A549 (cell line): ENCODE measurements around the gene OSGIN1. TPM values are rescaled to one million over a fixed set of nuclear protein-coding genes. Genes with fewer than 3 reads are reported as not detected.

Experiments used
- ATAC-seq, 2 experiments: fragments of 200-7000 bp in 1 of 2; fragments of >200 bp in 1 of 2; cut with Nextera tagmentation in 1 of 2; cut with Tn5 transposase in 1 of 2; 3 replicates each; pipeline versions ENCODE4 v1.8.0 to v1.9.1; 2018 to 2020; ENCODE audit warnings: mild to moderate bottlenecking in 1 of 2, moderate library complexity in 1 of 2
- CTCF ChIA-PET: fragments of 300-600 bp; sonication (Branson Sonifier 250); formaldehyde crosslinking; extraction: SDS; loops from one replicate; lab custom pipeline; 2021; ENCODE audit warnings: antibody characterized with exemption, inconsistent platforms; lab: Yijun Ruan, JAX
- POLR2A ChIA-PET: fragments of 350-600 bp; formaldehyde crosslinking; extraction: SDS; loops from one replicate; lab custom pipeline; 2021; ENCODE audit warnings: antibody characterized with exemption, inconsistent platforms; lab: Yijun Ruan, JAX
- DNase-seq, 2 experiments: peaks; one replicate each; pipeline versions ENCODE4 v3.0.0 to v3.0.0-alpha.2; 2011 to 2016; ENCODE audit warnings: low read depth in 1 of 2, low spot score in 1 of 2
- FAIRE-seq: peaks from 2 replicates; lab custom pipeline; 2011; peaks lifted over from hg19 to GRCh38; lab: Jason Lieb, UNC
- H3K27ac ChIP-seq, 2 experiments: fragments of >200 bp; sonication (Bioruptor Twin); formaldehyde crosslinking; 3 replicates each; pipeline ENCODE4 v1.5.1; 2016 to 2017
- H3K4me1 ChIP-seq: fragments of >200 bp; sonication (Bioruptor Twin); formaldehyde crosslinking; 3 replicates; pipeline ENCODE4 v1.6.1; 2016
- H3K4me2 ChIP-seq: fragments of >200 bp; sonication (Bioruptor Twin); formaldehyde crosslinking; 3 replicates; pipeline ENCODE4 v1.6.1; 2016
- H3K4me3 ChIP-seq: fragments of >200 bp; sonication (Bioruptor Twin); formaldehyde crosslinking; 3 replicates; pipeline ENCODE4 v1.5.1; 2016
- H3K9me3 ChIP-seq: fragments of >200 bp; sonication (Bioruptor Twin); formaldehyde crosslinking; 3 replicates; pipeline ENCODE4 v1.6.1; 2016
- BCL3 ChIP-seq: fragments of >200 bp; sonication (Bioruptor Twin); formaldehyde crosslinking; IDR thresholded peaks from 3 replicates; pipeline ENCODE4 v1.6.1; 2016
- BHLHE40 ChIP-seq: IDR thresholded peaks from 2 replicates; pipeline ENCODE4 v1.6.1; 2012; ENCODE audit warnings: low read depth, low read length, inconsistent platforms
- CBX8 ChIP-seq: fragments of 200-600 bp; sonication (generic); IDR thresholded peaks from 2 replicates; pipeline ENCODE4 v1.6.1; 2016
- CTCF ChIP-seq: fragments of >200 bp; sonication (Bioruptor Twin); formaldehyde crosslinking; IDR thresholded peaks from 3 replicates; pipeline ENCODE4 v1.5.1; 2016
- ESRRA ChIP-seq: fragments of 150-350 bp; IDR thresholded peaks from 2 replicates; pipeline ENCODE4 v1.6.1; 2014; ENCODE audit warnings: mild to moderate bottlenecking, low read length, borderline replicate concordance
- GATA3 ChIP-seq: IDR thresholded peaks from 2 replicates; pipeline ENCODE4 v1.6.1; 2012; ENCODE audit warnings: borderline replicate concordance
- JUN ChIP-seq, 2 experiments: fragments of >200 bp; sonication (Bioruptor Twin); formaldehyde crosslinking; IDR thresholded peaks; 2 replicates in 1 of 2; 3 replicates in 1 of 2; pipeline ENCODE4 v1.6.1; 2016 to 2017
- KDM5A ChIP-seq: fragments of 200-600 bp; sonication (generic); IDR thresholded peaks from 2 replicates; pipeline ENCODE4 v1.6.1; 2016; ENCODE audit warnings: antibody characterized with exemption, mild to moderate bottlenecking
- MAFK ChIP-seq: fragments of 450-650 bp; IDR thresholded peaks from 2 replicates; pipeline ENCODE4 v1.6.1; 2014; ENCODE audit not compliant: partially characterized antibody
- NFE2L2 ChIP-seq: fragments of 150-350 bp; conservative IDR thresholded peaks from 2 replicates; pipeline ENCODE4 v1.6.1; 2014; ENCODE audit warnings: low read length
- NR3C1 ChIP-seq: fragments of >200 bp; sonication (Bioruptor Twin); formaldehyde crosslinking; IDR thresholded peaks from 3 replicates; pipeline ENCODE4 v1.6.1; 2017
- POLR2A ChIP-seq: IDR thresholded peaks from 2 replicates; pipeline ENCODE4 v1.6.1; 2012; ENCODE audit warnings: mild to moderate bottlenecking, low read length
- RAD21 ChIP-seq, 2 experiments: fragments of >200 bp in 1 of 2; sonication (Bioruptor Twin) in 1 of 2; formaldehyde crosslinking in 1 of 2; IDR thresholded peaks in 1 of 2; conservative IDR thresholded peaks in 1 of 2; 2 replicates in 1 of 2; 3 replicates in 1 of 2; pipeline ENCODE4 v1.6.1; 2012 to 2018; ENCODE audit warnings: inconsistent platforms in 1 of 2
- RCOR1 ChIP-seq: fragments of 150-350 bp; IDR thresholded peaks from 2 replicates; pipeline ENCODE4 v1.6.1; 2014; ENCODE audit warnings: antibody characterized with exemption, low read length, low read depth
- RFX5 ChIP-seq: fragments of 450-650 bp; IDR thresholded peaks from 2 replicates; pipeline ENCODE4 v1.7.1; 2014; ENCODE audit warnings: antibody characterized with exemption, mild to moderate bottlenecking, moderate library complexity
- RNF2 ChIP-seq: fragments of 200-600 bp; sonication (generic); IDR thresholded peaks from 2 replicates; pipeline ENCODE4 v1.6.1; 2016; ENCODE audit warnings: low read depth, mild to moderate bottlenecking, antibody characterized with exemption, moderate library complexity, borderline replicate concordance
- SREBF2 ChIP-seq: fragments of 450-650 bp; IDR thresholded peaks from 2 replicates; pipeline ENCODE4 v1.6.1; 2014; ENCODE audit warnings: mild to moderate bottlenecking, moderate library complexity
- TP53 ChIP-seq: fragments of 250-450 bp; sonication (Bioruptor Pico); IDR thresholded peaks from 2 replicates; pipeline ENCODE4 v1.5.0; 2021; ENCODE audit warnings: mild to moderate bottlenecking, moderate library complexity
- USF2 ChIP-seq: fragments of 450-650 bp; IDR thresholded peaks from 2 replicates; pipeline ENCODE4 v1.6.1; 2014; ENCODE audit warnings: antibody characterized with exemption
- ZNF302 ChIP-seq: fragments of 250-450 bp; sonication (Bioruptor Pico); IDR thresholded peaks from 2 replicates; pipeline ENCODE4 v1.9.0; 2021; ENCODE audit warnings: inconsistent platforms, mild to moderate bottlenecking, moderate library complexity
- WGBS: methylation state at CpG from one replicate; pipeline ENCODE4 v1.1.6; 2017; ENCODE audit errors: missing lambda C conversion rate; 5-methylcytosine and 5-hydroxymethylcytosine counted together
- polyA plus RNA-seq, 4 experiments: library from polyadenylated mRNA; depleted of rRNA in 3 of 4; stranded (reverse); fragments of >200 nt; fragmentation: RNase III in 1 of 4; extraction: RNeasy Plus Mini Kit Qiagen cat#74134 plus additional on column Dnase treatment in 1 of 4; gene quantifications; 2 replicates in 3 of 4; 3 replicates in 1 of 4; pipeline ENCODE4 v1.2.3, GENCODE V29; 2011 to 2017
- TF ChIP-seq, protein P1 (sequence below): IDR thresholded peaks from 2 replicates; pipeline ENCODE4 v1.6.1; 2012; ENCODE audit warnings: low read depth, borderline replicate concordance
- TF ChIP-seq, protein P2 (sequence below): fragments of 200-600 bp; sonication (generic); IDR thresholded peaks from 2 replicates; pipeline ENCODE4 v1.6.1; 2016; ENCODE audit warnings: antibody characterized with exemption, mild to moderate bottlenecking, moderate library complexity
- TF ChIP-seq, protein P3 (sequence below): IDR thresholded peaks from 2 replicates; pipeline ENCODE4 v1.6.1; 2012

The OSGIN1 gene
- polyA plus RNA-seq, 2 of the 4 experiments (the other 2 are of a cell fraction) = 25.9 to 37.6 TPM

- 0 out of 6 replicates have a peak, but pooled peaks of 1 of the 2 experiments have one; percentile 4 for ATAC-seq
- FAIRE-seq = no peak
- no peak overlapping the region for H3K4me2 ChIP-seq
Observed at GRCh38 chr16:83973581-83974385, 20.7 kb downstream of the OSGIN1 start.

GRCh38 chr16:83974475-83974874 lies 21.4 kb downstream of the OSGIN1 start:
- whole genome bisulfite sequencing = 64% methylated on average over 7 of the region's 7 CpGs
- TF ChIP-seq BHLHE40 (no peak), POLR2A (no peak), RCOR1 (no peak), ZNF302 (no peak), RNF2 (no peak), BCL3 (no peak), KDM5A (no peak), ESRRA (no peak), NR3C1 (no peak), CBX8 (no peak), RFX5 (no peak)
- TF ChIP-seq, protein P1, sequence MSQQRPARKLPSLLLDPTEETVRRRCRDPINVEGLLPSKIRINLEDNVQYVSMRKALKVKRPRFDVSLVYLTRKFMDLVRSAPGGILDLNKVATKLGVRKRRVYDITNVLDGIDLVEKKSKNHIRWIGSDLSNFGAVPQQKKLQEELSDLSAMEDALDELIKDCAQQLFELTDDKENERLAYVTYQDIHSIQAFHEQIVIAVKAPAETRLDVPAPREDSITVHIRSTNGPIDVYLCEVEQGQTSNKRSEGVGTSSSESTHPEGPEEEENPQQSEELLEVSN = no peak

More at GRCh38 chr16:83973581-83974385, 20.7 kb downstream of the OSGIN1 start:
- Histone ChIP-seq H3K9me3 (peaks cover 15% of the 10 kb centered on the region; the same call in 2 of the 3 replicates), H3K27ac (no peak overlapping the region), H3K4me1 (no peaks in the 10 kb centered on the region)
- POLR2A ChIA-PET = no interaction called here
- WGBS = 81% methylated on average over 22 of the region's 22 CpGs
- CTCF ChIA-PET = interaction anchor here (0.9 to 1.2 kb wide), 2 partner anchors 20 to 80 kb away, joined by 3 to 4 read pairs; no protein-coding TSS in a partner anchor
- DNase-seq = no peak
- TF ChIP-seq, protein P2, sequence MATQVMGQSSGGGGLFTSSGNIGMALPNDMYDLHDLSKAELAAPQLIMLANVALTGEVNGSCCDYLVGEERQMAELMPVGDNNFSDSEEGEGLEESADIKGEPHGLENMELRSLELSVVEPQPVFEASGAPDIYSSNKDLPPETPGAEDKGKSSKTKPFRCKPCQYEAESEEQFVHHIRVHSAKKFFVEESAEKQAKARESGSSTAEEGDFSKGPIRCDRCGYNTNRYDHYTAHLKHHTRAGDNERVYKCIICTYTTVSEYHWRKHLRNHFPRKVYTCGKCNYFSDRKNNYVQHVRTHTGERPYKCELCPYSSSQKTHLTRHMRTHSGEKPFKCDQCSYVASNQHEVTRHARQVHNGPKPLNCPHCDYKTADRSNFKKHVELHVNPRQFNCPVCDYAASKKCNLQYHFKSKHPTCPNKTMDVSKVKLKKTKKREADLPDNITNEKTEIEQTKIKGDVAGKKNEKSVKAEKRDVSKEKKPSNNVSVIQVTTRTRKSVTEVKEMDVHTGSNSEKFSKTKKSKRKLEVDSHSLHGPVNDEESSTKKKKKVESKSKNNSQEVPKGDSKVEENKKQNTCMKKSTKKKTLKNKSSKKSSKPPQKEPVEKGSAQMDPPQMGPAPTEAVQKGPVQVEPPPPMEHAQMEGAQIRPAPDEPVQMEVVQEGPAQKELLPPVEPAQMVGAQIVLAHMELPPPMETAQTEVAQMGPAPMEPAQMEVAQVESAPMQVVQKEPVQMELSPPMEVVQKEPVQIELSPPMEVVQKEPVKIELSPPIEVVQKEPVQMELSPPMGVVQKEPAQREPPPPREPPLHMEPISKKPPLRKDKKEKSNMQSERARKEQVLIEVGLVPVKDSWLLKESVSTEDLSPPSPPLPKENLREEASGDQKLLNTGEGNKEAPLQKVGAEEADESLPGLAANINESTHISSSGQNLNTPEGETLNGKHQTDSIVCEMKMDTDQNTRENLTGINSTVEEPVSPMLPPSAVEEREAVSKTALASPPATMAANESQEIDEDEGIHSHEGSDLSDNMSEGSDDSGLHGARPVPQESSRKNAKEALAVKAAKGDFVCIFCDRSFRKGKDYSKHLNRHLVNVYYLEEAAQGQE = no peak
- TF ChIP-seq CTCF = no peak
- TF ChIP-seq NFE2L2 = no peak
- no peak for TF ChIP-seq MAFK
- TF ChIP-seq RAD21 (conservative IDR thresholded peaks at IDR 0.05 in 1 of 2, IDR thresholded peaks at IDR 0.05 in 1 of 2) = no peak
- TF ChIP-seq SREBF2 = no peak
- no peak for TF ChIP-seq USF2
- TF ChIP-seq GATA3 = no peak
- TF ChIP-seq RCOR1 = no peak
- TF ChIP-seq TP53 (CRISPR knock-in tag) = no peak
- no peak for TF ChIP-seq JUN (IDR thresholded peaks at IDR 0.05)
- TF ChIP-seq, protein P3, sequence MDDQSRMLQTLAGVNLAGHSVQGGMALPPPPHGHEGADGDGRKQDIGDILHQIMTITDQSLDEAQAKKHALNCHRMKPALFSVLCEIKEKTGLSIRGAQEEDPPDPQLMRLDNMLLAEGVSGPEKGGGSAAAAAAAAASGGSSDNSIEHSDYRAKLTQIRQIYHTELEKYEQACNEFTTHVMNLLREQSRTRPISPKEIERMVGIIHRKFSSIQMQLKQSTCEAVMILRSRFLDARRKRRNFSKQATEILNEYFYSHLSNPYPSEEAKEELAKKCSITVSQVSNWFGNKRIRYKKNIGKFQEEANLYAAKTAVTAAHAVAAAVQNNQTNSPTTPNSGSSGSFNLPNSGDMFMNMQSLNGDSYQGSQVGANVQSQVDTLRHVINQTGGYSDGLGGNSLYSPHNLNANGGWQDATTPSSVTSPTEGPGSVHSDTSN = no peak
- TF ChIP-seq, all 56 proteins: peak for 0
- H3K4me3 ChIP-seq = no peak overlapping the region

More at GRCh38 chr16:83974475-83974874, 21.4 kb downstream of the OSGIN1 start:
- ATAC-seq (no peak), DNase-seq (no peak), FAIRE-seq (no peak)
- Histone ChIP-seq H3K4me1 (no peaks in the 10 kb centered on the region), H3K9me3 (peaks cover 17% of the 10 kb centered on the region; the same call in 2 of the 3 replicates), H3K4me2 (no peak overlapping the region), H3K4me3 (no peak overlapping the region), H3K27ac (no peak overlapping the region)
- ChIA-PET POLR2A (no interaction called here), CTCF (interaction anchor here (0.9 to 1.2 kb wide), 2 partner anchors 20 to 80 kb away, joined by 3 to 4 read pairs; no protein-coding TSS in a partner anchor)
